Measurements from ENCODE around the gene C17orf75. TPM values are rescaled to one million over a fixed set of nuclear protein-coding genes. Genes with fewer than 3 reads are reported as not detected.
"Not testable (repeated sequence)": the region's sequence is repeated elsewhere in the genome, so short reads cannot be mapped to it uniquely, and the experiment has no call there.

Gene C17orf75
- total RNA-seq, 1 donor from 2014 or later, result 33.5 TPM

- DNase-seq, result peak; percentile 63
- Mint-ChIP-seq H3K4me1 (peaks cover 40% of the 10 kb centered on the region), H3K27ac (peak overlapping the region; percentile 71), H3K36me3 (ENCODE audit: low read depth) (peaks cover 26% of the 10 kb centered on the region), H3K9me3 (no peaks in the 10 kb centered on the region), H3K4me3 (peak overlapping the region; percentile 47), H3K27me3 (no peaks in the 10 kb centered on the region)
- intact Hi-C loops (cut with micrococcal nuclease), result loop anchor here (2.0 kb wide), 1 partner anchor 19 kb away; the partner anchor contains the start of gene ZNF207
Observed at GRCh38 chr17:32331243-32332040, 10.5 kb downstream of the C17orf75 start.

DNA sequence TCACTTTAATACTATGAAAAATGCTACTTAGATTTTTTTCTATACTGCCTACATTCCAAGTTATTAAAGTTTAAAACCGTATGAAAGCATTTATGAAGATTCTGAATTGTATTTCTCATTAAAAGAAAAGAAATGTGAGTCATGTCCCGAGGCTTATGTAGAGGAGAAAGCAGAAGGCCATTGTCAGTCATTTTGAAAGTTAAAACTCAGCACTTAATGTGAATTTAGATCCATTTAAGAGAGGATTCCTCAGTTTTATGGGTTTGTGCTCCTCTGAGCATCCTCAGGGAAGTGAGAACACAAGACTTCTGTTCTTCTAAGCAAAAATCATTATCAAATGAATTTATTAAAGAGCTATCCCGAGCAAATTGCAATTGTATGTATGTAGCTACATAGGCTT, 11.8 kb downstream of the C17orf75 start:
- intact Hi-C loops (cut with micrococcal nuclease), result loop anchor here (2.0 kb wide), 1 partner anchor 21 kb away; the partner anchor contains the start of gene ZNF207
- Mint-ChIP-seq H3K36me3 (ENCODE audit: low read depth) (peaks cover 18% of the 10 kb centered on the region), H3K4me1 (peaks cover 33% of the 10 kb centered on the region), H3K4me3 (peak overlapping the region; percentile 47), H3K9me3 (no peaks in the 10 kb centered on the region), H3K27ac (peak overlapping the region; percentile 71), H3K27me3 (no peaks in the 10 kb centered on the region)
- no peak for DNase-seq

GRCh38 chr17:32327911-32328310, 14.1 kb downstream of the C17orf75 start:
- no peaks in the 10 kb centered on the region for H3K9me3 Mint-ChIP-seq
- no peak for DNase-seq
- intact Hi-C loops (cut with micrococcal nuclease), result no loop called here
- no peak overlapping the region for H3K4me3 Mint-ChIP-seq
- peaks cover 47% of the 10 kb centered on the region for H3K4me1 Mint-ChIP-seq
- peaks cover 6% of the 10 kb centered on the region for H3K36me3 Mint-ChIP-seq (ENCODE audit: low read depth)
- H3K27ac Mint-ChIP-seq, result no peak overlapping the region
- no peaks in the 10 kb centered on the region for H3K27me3 Mint-ChIP-seq

- Mint-ChIP-seq H3K36me3 (ENCODE audit: low read depth) (no peaks in the 10 kb centered on the region), H3K27me3 (no peaks in the 10 kb centered on the region), H3K27ac (peak overlapping the region; percentile 70), H3K9me3 (no peaks in the 10 kb centered on the region), H3K4me3 (peak overlapping the region; percentile 34), H3K4me1 (peaks cover 32% of the 10 kb centered on the region)
- intact Hi-C loops (cut with micrococcal nuclease), result no loop called here
- DNase-seq, result peak; percentile 87
Observed at GRCh38 chr17:32323811-32324491, 18.0 kb downstream of the C17orf75 start.

- Mint-ChIP-seq H3K27me3 (peaks cover 2% of the 10 kb centered on the region), H3K4me3 (no peak overlapping the region), H3K4me1 (peaks cover 31% of the 10 kb centered on the region), H3K36me3 (ENCODE audit: low read depth) (no peaks in the 10 kb centered on the region), H3K27ac (peak overlapping the region; percentile 69), H3K9me3 (no peaks in the 10 kb centered on the region)
- intact Hi-C loops (cut with micrococcal nuclease), result no loop called here
- DNase-seq, result no peak
Observed at GRCh38 chr17:32323046-32323445, 18.9 kb downstream of the C17orf75 start.

DNA sequence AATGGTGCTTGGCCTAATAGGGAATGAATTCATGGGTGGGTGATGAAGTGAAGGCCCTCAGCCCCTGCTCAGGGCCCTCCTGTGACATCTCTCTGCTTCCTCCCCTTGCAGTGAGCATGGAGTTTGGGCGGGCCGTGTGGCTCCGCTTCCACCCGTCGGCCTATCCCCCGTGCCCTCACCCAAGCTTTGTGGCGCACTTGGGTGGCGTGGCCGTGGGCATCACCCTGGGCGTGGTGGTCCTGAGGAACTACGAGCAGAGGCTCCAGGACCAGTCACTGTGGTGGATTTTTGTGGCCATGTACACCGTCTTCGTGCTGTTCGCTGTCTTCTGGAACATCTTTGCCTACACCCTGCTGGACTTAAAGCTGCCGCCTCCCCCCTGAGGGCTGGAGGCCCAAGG, 21.1 kb downstream of the C17orf75 start:
- H3K27ac Mint-ChIP-seq, result no peak overlapping the region
- intact Hi-C loops (cut with micrococcal nuclease), result no loop called here
- H3K36me3 Mint-ChIP-seq (ENCODE audit: low read depth), result no peaks in the 10 kb centered on the region
- DNase-seq, result no peak
- no peak overlapping the region for H3K4me3 Mint-ChIP-seq
- H3K9me3 Mint-ChIP-seq, result no peaks in the 10 kb centered on the region
- H3K4me1 Mint-ChIP-seq, result peaks cover 29% of the 10 kb centered on the region
- H3K27me3 Mint-ChIP-seq, result peaks cover 11% of the 10 kb centered on the region

DNA sequence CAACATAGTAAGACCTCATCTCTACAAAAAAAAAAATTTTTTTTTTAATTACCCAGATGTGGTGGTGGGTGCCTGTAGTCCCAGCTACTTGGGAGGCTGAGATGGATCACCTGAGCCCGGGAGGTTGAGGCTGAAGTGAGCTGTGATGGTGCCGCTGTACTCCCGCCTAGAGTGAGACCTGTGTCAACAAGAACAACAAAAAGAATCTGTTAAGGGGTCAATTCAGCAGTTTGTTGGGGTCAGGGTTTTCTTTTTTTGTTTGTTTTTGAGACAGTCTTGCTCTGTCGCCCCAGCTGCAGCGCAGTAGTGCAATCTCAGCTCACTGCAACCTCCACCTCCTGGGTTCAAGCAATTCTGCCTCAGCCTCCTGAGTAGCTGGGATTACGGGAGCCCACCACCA, 21.9 kb downstream of the C17orf75 start:
- H3K27ac Mint-ChIP-seq; H3K36me3 Mint-ChIP-seq (ENCODE audit: low read depth); intact Hi-C loops (cut with micrococcal nuclease); H3K9me3 Mint-ChIP-seq; DNase-seq; H3K4me3 Mint-ChIP-seq: not testable (repeated sequence)
- peaks cover 29% of the 10 kb centered on the region for H3K4me1 Mint-ChIP-seq
- peaks cover 17% of the 10 kb centered on the region for H3K27me3 Mint-ChIP-seq

DNA sequence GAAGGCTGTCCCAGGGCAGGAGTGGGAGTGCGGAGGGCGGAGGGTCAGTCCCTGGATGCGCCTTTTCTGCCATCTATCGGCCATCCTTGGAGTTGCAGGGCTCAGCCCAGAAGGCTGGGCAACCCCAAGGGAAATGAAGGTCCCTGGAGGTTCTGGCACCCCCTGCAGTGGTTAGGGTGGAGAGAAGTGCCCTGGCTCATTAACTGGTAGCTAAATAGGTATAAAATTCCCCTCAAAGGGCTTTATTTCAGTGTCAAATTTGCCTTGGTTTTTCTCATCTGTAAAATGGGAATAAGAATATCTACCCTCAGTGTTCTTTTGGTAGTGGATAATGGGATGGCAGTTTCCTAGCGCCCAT, 22.4 kb downstream of the C17orf75 start:
- Mint-ChIP-seq H3K4me3 (peak overlapping the region; percentile 86), H3K4me1 (peaks cover 26% of the 10 kb centered on the region), H3K36me3 (ENCODE audit: low read depth) (no peaks in the 10 kb centered on the region), H3K9me3 (no peaks in the 10 kb centered on the region), H3K27me3 (peaks cover 22% of the 10 kb centered on the region), H3K27ac (no peak overlapping the region)
- peak; percentile 94 for DNase-seq
- intact Hi-C loops (cut with micrococcal nuclease), result loop anchor here (1.0 to 5.0 kb wide), 3 partner anchors 52 to 117 kb away; partner anchors contain the start of gene RHBDL3

- intact Hi-C loops (cut with micrococcal nuclease), result loop anchor here (5.0 kb wide), 2 partner anchors 51 to 116 kb away; partner anchors contain the start of gene RHBDL3
- H3K4me3 Mint-ChIP-seq, result peak overlapping the region; percentile 21
- no peak overlapping the region for H3K27ac Mint-ChIP-seq
- H3K9me3 Mint-ChIP-seq, result no peaks in the 10 kb centered on the region
- no peaks in the 10 kb centered on the region for H3K36me3 Mint-ChIP-seq (ENCODE audit: low read depth)
- DNase-seq, result no peak
- peaks cover 24% of the 10 kb centered on the region for H3K27me3 Mint-ChIP-seq
- H3K4me1 Mint-ChIP-seq, result peaks cover 11% of the 10 kb centered on the region
Observed at GRCh38 chr17:32318071-32318470, 23.9 kb downstream of the C17orf75 start.

GRCh38 chr17:32317353-32317752, 24.6 kb downstream of the C17orf75 start:
- intact Hi-C loops (cut with micrococcal nuclease), result loop anchor here (5.0 kb wide), 2 partner anchors 50 to 115 kb away; partner anchors contain the start of gene RHBDL3

DNA sequence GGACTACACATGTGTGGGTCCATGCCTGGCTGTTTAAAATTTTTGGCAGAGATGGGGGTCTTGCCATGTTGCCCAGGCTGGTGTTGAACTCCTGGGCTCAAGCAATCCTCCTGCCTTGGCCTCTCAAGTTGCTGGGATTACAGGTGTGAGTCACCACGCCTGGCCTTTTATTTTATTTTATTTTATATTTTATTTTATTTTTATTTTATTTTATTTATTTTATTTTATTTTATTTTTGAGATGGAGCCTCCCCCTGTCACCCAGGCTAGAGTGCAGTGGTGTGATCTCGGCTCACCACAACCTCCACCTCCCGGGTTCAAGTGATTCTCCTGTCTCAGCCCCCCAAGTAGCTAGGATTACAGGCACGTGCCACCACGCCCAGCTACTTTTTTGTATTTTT, 25.3 kb downstream of the C17orf75 start:
- H3K4me3 Mint-ChIP-seq; H3K27ac Mint-ChIP-seq; H3K36me3 Mint-ChIP-seq (ENCODE audit: low read depth); DNase-seq; H3K9me3 Mint-ChIP-seq: not testable (repeated sequence)
- intact Hi-C loops (cut with micrococcal nuclease), result loop anchor here (5.0 kb wide), 2 partner anchors 49 to 114 kb away; partner anchors contain the start of gene RHBDL3
- Mint-ChIP-seq H3K4me1 (peaks cover 10% of the 10 kb centered on the region), H3K27me3 (peaks cover 27% of the 10 kb centered on the region)

More at GRCh38 chr17:32317353-32317752, 24.6 kb downstream of the C17orf75 start:
- Mint-ChIP-seq H3K27me3 (peaks cover 24% of the 10 kb centered on the region), H3K36me3 (ENCODE audit: low read depth) (no peaks in the 10 kb centered on the region), H3K4me1 (peaks cover 10% of the 10 kb centered on the region), H3K27ac (no peak overlapping the region), H3K4me3 (no peak overlapping the region), H3K9me3 (no peaks in the 10 kb centered on the region)
- DNase-seq, result no peak

GRCh38 chr17:32315171-32315570, 26.8 kb downstream of the C17orf75 start:
- DNase-seq, result no peak
- peaks cover 10% of the 10 kb centered on the region for H3K4me1 Mint-ChIP-seq
- H3K27me3 Mint-ChIP-seq, result peaks cover 28% of the 10 kb centered on the region
- H3K4me3 Mint-ChIP-seq, result no peak overlapping the region
- no peak overlapping the region for H3K27ac Mint-ChIP-seq
- no peaks in the 10 kb centered on the region for H3K36me3 Mint-ChIP-seq (ENCODE audit: low read depth)
- intact Hi-C loops (cut with micrococcal nuclease), result loop anchor here (5.0 kb wide), 2 partner anchors 48 to 113 kb away; partner anchors contain the start of gene RHBDL3
- H3K9me3 Mint-ChIP-seq, result no peaks in the 10 kb centered on the region

DNA sequence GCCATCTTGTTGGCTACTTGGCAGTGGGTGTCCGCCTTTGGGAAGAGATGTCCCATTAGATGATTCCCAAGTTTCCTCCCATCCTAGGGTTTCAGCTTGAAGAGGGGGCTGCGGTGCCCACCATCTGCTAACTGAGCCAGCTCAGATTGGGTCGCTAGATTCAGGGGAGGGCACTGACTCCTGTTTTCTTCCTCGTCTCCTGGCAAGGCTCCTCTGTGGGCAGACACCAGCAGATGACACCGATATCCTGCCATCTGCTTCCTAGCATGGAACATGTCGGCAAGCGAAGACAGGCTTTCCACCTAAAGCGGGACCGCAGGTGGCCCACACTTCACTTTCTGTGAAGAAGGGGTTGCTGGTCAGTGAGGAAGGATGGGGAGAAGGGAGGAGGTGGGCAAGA, 27.3 kb downstream of the C17orf75 start:
- H3K27ac Mint-ChIP-seq, result no peak overlapping the region
- H3K4me1 Mint-ChIP-seq, result peaks cover 8% of the 10 kb centered on the region
- H3K4me3 Mint-ChIP-seq, result no peak overlapping the region
- peaks cover 28% of the 10 kb centered on the region for H3K27me3 Mint-ChIP-seq
- no peaks in the 10 kb centered on the region for H3K9me3 Mint-ChIP-seq
- intact Hi-C loops (cut with micrococcal nuclease), result loop anchor here (5.0 kb wide), 2 partner anchors 47 to 112 kb away; partner anchors contain the start of gene RHBDL3
- no peaks in the 10 kb centered on the region for H3K36me3 Mint-ChIP-seq (ENCODE audit: low read depth)
- DNase-seq, result no peak

DNA sequence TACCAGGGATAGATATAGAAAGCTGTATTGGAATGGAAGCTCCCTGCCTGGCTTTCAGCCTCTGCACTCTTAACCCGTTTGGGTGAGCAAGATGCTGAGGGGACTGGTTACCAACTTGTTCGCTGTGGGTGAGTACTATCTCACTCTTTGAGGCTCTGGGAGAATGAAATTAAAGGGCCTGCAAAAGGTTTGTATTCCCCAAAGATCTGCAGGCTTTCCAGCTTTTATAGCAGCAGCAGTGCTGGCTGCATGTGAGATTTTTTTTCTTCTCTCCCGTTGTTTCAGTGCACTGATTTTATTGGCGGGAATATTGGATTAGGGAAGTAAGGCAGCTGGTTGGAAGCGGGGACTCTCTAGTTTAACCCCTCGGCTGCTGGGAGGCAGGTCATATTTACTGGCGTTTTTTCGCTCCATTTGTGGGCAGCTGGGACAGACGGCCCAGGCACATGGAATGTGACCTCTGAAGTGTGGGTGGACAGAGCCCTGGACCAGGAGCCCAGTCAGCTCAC, 30.9 kb downstream of the C17orf75 start:
- no peak overlapping the region for H3K4me3 Mint-ChIP-seq
- no peak overlapping the region for H3K27ac Mint-ChIP-seq

More for the DNA sequence above, 30.9 kb downstream of the C17orf75 start:
- Mint-ChIP-seq H3K9me3 (no peaks in the 10 kb centered on the region), H3K36me3 (ENCODE audit: low read depth) (no peaks in the 10 kb centered on the region), H3K27me3 (peaks cover 28% of the 10 kb centered on the region), H3K4me1 (no peaks in the 10 kb centered on the region)
- intact Hi-C loops (cut with micrococcal nuclease), result no loop called here
- DNase-seq, result no peak

Measured in activated CD4-positive, alpha-beta T cell treated with anti-CD3 and anti-CD28 coated beads, Interleukin-2, amount 10 ng/mL, durations not matched to agents 24 days and 14 days (primary cell).